OCI-LY1 (cell line): ENCODE results near the gene OR6S1.

Experiments
- H2AFZ ChIP-seq: fragments of 200-600 bp; sonication (generic), shearing (Covaris generic); 2 replicates; pipeline ENCODE4 v1.6.0; 2014; ENCODE audit warnings: antibody characterized with exemption, mild to moderate bottlenecking, low read length
- H3F3A ChIP-seq: fragments of 200-600 bp; sonication (generic), shearing (Covaris generic); 2 replicates; pipeline ENCODE4 v1.6.0; 2014; ENCODE audit warnings: mild to moderate bottlenecking, antibody characterized with exemption, low read length, moderate library complexity; ENCODE audit not compliant: insufficient read depth
- H3K27ac ChIP-seq: fragments of 200-600 bp; sonication (generic); 2 replicates; pipeline ENCODE4 v1.5.1; 2014; ENCODE audit warnings: low read length, mixed run types, mild to moderate bottlenecking, low read depth; ENCODE audit not compliant: poor library complexity, severe bottlenecking
- H3K27me3 ChIP-seq: fragments of 200-600 bp; sonication (generic); 2 replicates; pipeline ENCODE4 v1.6.0; 2014; ENCODE audit warnings: antibody characterized with exemption, mild to moderate bottlenecking, low read length, moderate library complexity; ENCODE audit not compliant: insufficient read depth
- H3K36me3 ChIP-seq: fragments of 200-600 bp; sonication (generic); 2 replicates; pipeline ENCODE4 v1.6.1; 2014; ENCODE audit warnings: mild to moderate bottlenecking, antibody characterized with exemption, low read length, moderate library complexity, mixed read lengths; ENCODE audit not compliant: insufficient read depth
- H3K4me1 ChIP-seq: fragments of 200-600 bp; sonication (generic); 2 replicates; pipeline ENCODE4 v1.5.1; 2014; ENCODE audit warnings: mild to moderate bottlenecking, low read length, moderate library complexity; ENCODE audit not compliant: insufficient read depth, severe bottlenecking
- H3K4me2 ChIP-seq: fragments of 200-600 bp; sonication (generic), shearing (Covaris generic); 2 replicates; pipeline ENCODE4 v1.6.1; 2014; ENCODE audit warnings: low read length
- H3K4me3 ChIP-seq: fragments of 200-600 bp; sonication (generic); 2 replicates; pipeline ENCODE4 v1.5.1; 2014; ENCODE audit warnings: low read length, low read depth, mild to moderate bottlenecking, mixed read lengths; ENCODE audit not compliant: poor library complexity, severe bottlenecking
- H3K79me2 ChIP-seq: fragments of 200-600 bp; shearing (Covaris generic); 2 replicates; pipeline ENCODE4 v1.6.1; 2016; ENCODE audit warnings: mixed run types, low read length, mixed read lengths; ENCODE audit not compliant: insufficient read depth
- H3K9ac ChIP-seq: fragments of 200-600 bp; sonication (generic), shearing (Covaris generic); 2 replicates; pipeline ENCODE4 v1.6.1; 2014; ENCODE audit warnings: mild to moderate bottlenecking, low read length, mixed read lengths
- H3K9me2 ChIP-seq: fragments of 200-600 bp; sonication (generic), shearing (Covaris generic); 2 replicates; pipeline ENCODE4 v1.6.1; 2014; ENCODE audit warnings: low read depth, mild to moderate bottlenecking, low read length, mixed read lengths
- H3K9me3 ChIP-seq: fragments of 200-600 bp; shearing (Covaris generic); 2 replicates; pipeline ENCODE4 v1.6.1; 2014; ENCODE audit warnings: low read length, mixed read lengths
- H4K20me1 ChIP-seq: fragments of 200-600 bp; sonication (generic), shearing (Covaris generic); 2 replicates; pipeline ENCODE4 v1.6.0; 2016; ENCODE audit warnings: mild to moderate bottlenecking, low read length; ENCODE audit not compliant: insufficient read depth
- CTCF ChIP-seq: fragments of 200-600 bp; sonication (generic), shearing (Covaris generic); IDR thresholded peaks from 2 replicates; pipeline ENCODE4 v1.5.1; 2017; ENCODE audit warnings: mild to moderate bottlenecking, antibody characterized with exemption, low read length, moderate library complexity, mixed read lengths
- EZH2 ChIP-seq: fragments of 200-600 bp; sonication (generic), shearing (Covaris generic); IDR thresholded peaks from 2 replicates; pipeline ENCODE4 v1.8.0; 2017; ENCODE audit warnings: borderline replicate concordance, mixed run types, mild to moderate bottlenecking, antibody characterized with exemption, low read length, moderate library complexity, mixed read lengths

Gene OR6S1

GRCh38 chr14:20682127-20682434 is 40.6 kb upstream of the OR6S1 start:
- no peaks in the 10 kb centered on the region for H4K20me1 ChIP-seq
- H3K4me3 ChIP-seq: peak overlapping the region; percentile 80
- peak overlapping the region; percentile 88 for H3K9ac ChIP-seq
- TF ChIP-seq EZH2: no peak
- no peak for TF ChIP-seq CTCF
- 0 out of 2 replicates have a peak overlapping the region, but pooled peaks have one; percentile 10 for H2AFZ ChIP-seq
- H3K4me1 ChIP-seq: peaks cover 35% of the 10 kb centered on the region
- H3K9me2 ChIP-seq: no peaks in the 10 kb centered on the region
- H3K36me3 ChIP-seq: no peaks in the 10 kb centered on the region
- peak overlapping the region; percentile 87 for H3K4me2 ChIP-seq
- no peaks in the 10 kb centered on the region for H3K9me3 ChIP-seq
- H3K79me2 ChIP-seq: no peaks in the 10 kb centered on the region
- H3K27ac ChIP-seq: peak overlapping the region; percentile 94
- H3K27me3 ChIP-seq: no peaks in the 10 kb centered on the region
- H3F3A ChIP-seq: no peaks in the 10 kb centered on the region

GRCh38 chr14:20681348-20682126 is 40.0 kb upstream of the OR6S1 start:
- no peaks in the 10 kb centered on the region for H3K27me3 ChIP-seq
- TF ChIP-seq CTCF (no peak), EZH2 (no peak)
- H3K79me2 ChIP-seq: no peaks in the 10 kb centered on the region
- H3K36me3 ChIP-seq: no peaks in the 10 kb centered on the region
- H3K9me3 ChIP-seq: no peaks in the 10 kb centered on the region
- peak overlapping the region; percentile 87 for H3K4me2 ChIP-seq
- H2AFZ ChIP-seq: 0 out of 2 replicates have a peak overlapping the region, but pooled peaks have one; percentile 10
- peak overlapping the region; percentile 88 for H3K9ac ChIP-seq
- no peaks in the 10 kb centered on the region for H4K20me1 ChIP-seq
- peaks cover 35% of the 10 kb centered on the region for H3K4me1 ChIP-seq
- H3K9me2 ChIP-seq: no peaks in the 10 kb centered on the region
- H3F3A ChIP-seq: no peaks in the 10 kb centered on the region
- peak overlapping the region; percentile 94 for H3K27ac ChIP-seq
- peak overlapping the region; percentile 80 for H3K4me3 ChIP-seq

- TF ChIP-seq EZH2: no peak
- no peak for TF ChIP-seq CTCF
- Histone ChIP-seq H3K27me3 (peaks cover 4% of the 10 kb centered on the region; the same call in 1 of the 2 replicates), H3K27ac (peak overlapping the region; percentile 94), H3K36me3 (no peaks in the 10 kb centered on the region), H2AFZ (no peak overlapping the region), H3K4me1 (peaks cover 35% of the 10 kb centered on the region), H3K79me2 (no peaks in the 10 kb centered on the region), H3K9me2 (no peaks in the 10 kb centered on the region), H3F3A (no peaks in the 10 kb centered on the region), H3K4me2 (peak overlapping the region; percentile 87), H3K9ac (peak overlapping the region; percentile 70), H3K4me3 (peak overlapping the region; percentile 80), H4K20me1 (no peaks in the 10 kb centered on the region), H3K9me3 (no peaks in the 10 kb centered on the region)
Observed at GRCh38 chr14:20680843-20681347, 39.4 kb upstream of the OR6S1 start.
